ENCODE measurements around the gene NCAM1. TPM values are rescaled to one million over a fixed set of nuclear protein-coding genes. Genes with fewer than 3 reads are reported as not detected.

Gene NCAM1
- total and polyA plus RNA-seq, 2 experiments from 2014 or later = 0.76 to 1.6 TPM

DNA sequence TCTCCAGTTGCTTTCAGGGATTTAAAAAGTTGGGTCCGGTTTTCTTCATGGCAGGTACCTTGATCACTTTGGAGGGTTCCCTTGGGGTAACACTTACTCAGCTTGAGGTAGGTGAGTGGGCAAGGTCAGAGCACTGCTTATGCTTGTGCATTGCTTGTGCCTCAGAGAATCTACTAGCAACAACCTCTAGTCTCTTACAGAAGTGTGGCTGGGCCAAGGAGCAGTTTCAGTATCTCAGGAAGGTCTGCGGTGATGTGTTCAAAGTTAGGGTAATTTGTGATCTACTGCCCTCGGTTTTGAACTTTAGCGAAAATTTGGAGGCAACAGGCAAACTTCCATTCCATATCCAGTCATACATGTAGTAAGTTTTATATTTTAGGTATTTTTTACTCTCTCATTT, 62.8 kb downstream of the NCAM1 start:
- ATAC-seq (no peak), DNase-seq (ENCODE audit: low spot score) (no peak)
- H3K36me3 Mint-ChIP-seq (ENCODE audit: low read depth) = no peaks in the 10 kb centered on the region
- Histone ChIP-seq H3F3A (replicated peaks; ENCODE audit: low read depth) (no peaks in the 10 kb centered on the region), H3K27ac (ENCODE audit: low read depth) (no peak overlapping the region), H2AFZ (no peak overlapping the region), H3K27me3 (ENCODE audit: insufficient read depth) (no peaks in the 10 kb centered on the region), H4K20me1 (replicated peaks; ENCODE audit: insufficient read depth) (no peaks in the 10 kb centered on the region), H3K4me3 (no peak overlapping the region), H3K9me2 (ENCODE audit: insufficient read depth) (peaks cover 5% of the 10 kb centered on the region; the same call in 1 of the 2 replicates), H3K4me1 (ENCODE audit: insufficient read depth) (peaks cover 4% of the 10 kb centered on the region; the same call in 1 of the 2 replicates), H3K79me2 (replicated peaks; ENCODE audit: insufficient read depth) (no peaks in the 10 kb centered on the region), H3K4me2 (no peak overlapping the region), H3K36me3 (ENCODE audit: insufficient read depth) (no peaks in the 10 kb centered on the region)
- H3K4me1 Mint-ChIP-seq = peaks cover under 1% of the 10 kb centered on the region; the same call in 1 of the 3 replicates
- peaks cover 2% of the 10 kb centered on the region for H3K27me3 Mint-ChIP-seq (ENCODE audit: insufficient read depth, low read depth, poor library complexity)
- peak overlapping the region; percentile 28; the same call in 1 of the 2 replicates for H3K27ac Mint-ChIP-seq
- no peaks in the 10 kb centered on the region for H3K9me3 Mint-ChIP-seq
- no peak overlapping the region for H3K4me3 Mint-ChIP-seq
- TF ChIP-seq, protein P1, sequence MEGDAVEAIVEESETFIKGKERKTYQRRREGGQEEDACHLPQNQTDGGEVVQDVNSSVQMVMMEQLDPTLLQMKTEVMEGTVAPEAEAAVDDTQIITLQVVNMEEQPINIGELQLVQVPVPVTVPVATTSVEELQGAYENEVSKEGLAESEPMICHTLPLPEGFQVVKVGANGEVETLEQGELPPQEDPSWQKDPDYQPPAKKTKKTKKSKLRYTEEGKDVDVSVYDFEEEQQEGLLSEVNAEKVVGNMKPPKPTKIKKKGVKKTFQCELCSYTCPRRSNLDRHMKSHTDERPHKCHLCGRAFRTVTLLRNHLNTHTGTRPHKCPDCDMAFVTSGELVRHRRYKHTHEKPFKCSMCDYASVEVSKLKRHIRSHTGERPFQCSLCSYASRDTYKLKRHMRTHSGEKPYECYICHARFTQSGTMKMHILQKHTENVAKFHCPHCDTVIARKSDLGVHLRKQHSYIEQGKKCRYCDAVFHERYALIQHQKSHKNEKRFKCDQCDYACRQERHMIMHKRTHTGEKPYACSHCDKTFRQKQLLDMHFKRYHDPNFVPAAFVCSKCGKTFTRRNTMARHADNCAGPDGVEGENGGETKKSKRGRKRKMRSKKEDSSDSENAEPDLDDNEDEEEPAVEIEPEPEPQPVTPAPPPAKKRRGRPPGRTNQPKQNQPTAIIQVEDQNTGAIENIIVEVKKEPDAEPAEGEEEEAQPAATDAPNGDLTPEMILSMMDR (conservative IDR thresholded peaks at IDR 0.05; ENCODE audit: low read depth in 2 of 2) = no peak
- no peak for TF ChIP-seq NANOG (IDR thresholded peaks at IDR 0.05; ENCODE audit: borderline replicate concordance)
- no peak for TF ChIP-seq JUNB (IDR thresholded peaks at IDR 0.05; ENCODE audit: unreplicated experiment)
- TF ChIP-seq STAT1 (IDR thresholded peaks at IDR 0.05; ENCODE audit: unreplicated experiment) = no peak
- no peak for TF ChIP-seq ZNF114 (CRISPR knock-in tag; IDR thresholded peaks at IDR 0.05)
- TF ChIP-seq ZNF331 (CRISPR knock-in tag; IDR thresholded peaks at IDR 0.05; ENCODE audit: low read depth) = no peak
- TF ChIP-seq, protein P2, sequence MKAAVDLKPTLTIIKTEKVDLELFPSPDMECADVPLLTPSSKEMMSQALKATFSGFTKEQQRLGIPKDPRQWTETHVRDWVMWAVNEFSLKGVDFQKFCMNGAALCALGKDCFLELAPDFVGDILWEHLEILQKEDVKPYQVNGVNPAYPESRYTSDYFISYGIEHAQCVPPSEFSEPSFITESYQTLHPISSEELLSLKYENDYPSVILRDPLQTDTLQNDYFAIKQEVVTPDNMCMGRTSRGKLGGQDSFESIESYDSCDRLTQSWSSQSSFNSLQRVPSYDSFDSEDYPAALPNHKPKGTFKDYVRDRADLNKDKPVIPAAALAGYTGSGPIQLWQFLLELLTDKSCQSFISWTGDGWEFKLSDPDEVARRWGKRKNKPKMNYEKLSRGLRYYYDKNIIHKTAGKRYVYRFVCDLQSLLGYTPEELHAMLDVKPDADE (IDR thresholded peaks at IDR 0.05) = no peak
- TF ChIP-seq CREB1 (CRISPR knock-in tag; IDR thresholded peaks at IDR 0.05; ENCODE audit: low read depth) = no peak
- TF ChIP-seq REST (IDR thresholded peaks at IDR 0.05; ENCODE audit: unreplicated experiment) = no peak
- TF ChIP-seq, protein P3, sequence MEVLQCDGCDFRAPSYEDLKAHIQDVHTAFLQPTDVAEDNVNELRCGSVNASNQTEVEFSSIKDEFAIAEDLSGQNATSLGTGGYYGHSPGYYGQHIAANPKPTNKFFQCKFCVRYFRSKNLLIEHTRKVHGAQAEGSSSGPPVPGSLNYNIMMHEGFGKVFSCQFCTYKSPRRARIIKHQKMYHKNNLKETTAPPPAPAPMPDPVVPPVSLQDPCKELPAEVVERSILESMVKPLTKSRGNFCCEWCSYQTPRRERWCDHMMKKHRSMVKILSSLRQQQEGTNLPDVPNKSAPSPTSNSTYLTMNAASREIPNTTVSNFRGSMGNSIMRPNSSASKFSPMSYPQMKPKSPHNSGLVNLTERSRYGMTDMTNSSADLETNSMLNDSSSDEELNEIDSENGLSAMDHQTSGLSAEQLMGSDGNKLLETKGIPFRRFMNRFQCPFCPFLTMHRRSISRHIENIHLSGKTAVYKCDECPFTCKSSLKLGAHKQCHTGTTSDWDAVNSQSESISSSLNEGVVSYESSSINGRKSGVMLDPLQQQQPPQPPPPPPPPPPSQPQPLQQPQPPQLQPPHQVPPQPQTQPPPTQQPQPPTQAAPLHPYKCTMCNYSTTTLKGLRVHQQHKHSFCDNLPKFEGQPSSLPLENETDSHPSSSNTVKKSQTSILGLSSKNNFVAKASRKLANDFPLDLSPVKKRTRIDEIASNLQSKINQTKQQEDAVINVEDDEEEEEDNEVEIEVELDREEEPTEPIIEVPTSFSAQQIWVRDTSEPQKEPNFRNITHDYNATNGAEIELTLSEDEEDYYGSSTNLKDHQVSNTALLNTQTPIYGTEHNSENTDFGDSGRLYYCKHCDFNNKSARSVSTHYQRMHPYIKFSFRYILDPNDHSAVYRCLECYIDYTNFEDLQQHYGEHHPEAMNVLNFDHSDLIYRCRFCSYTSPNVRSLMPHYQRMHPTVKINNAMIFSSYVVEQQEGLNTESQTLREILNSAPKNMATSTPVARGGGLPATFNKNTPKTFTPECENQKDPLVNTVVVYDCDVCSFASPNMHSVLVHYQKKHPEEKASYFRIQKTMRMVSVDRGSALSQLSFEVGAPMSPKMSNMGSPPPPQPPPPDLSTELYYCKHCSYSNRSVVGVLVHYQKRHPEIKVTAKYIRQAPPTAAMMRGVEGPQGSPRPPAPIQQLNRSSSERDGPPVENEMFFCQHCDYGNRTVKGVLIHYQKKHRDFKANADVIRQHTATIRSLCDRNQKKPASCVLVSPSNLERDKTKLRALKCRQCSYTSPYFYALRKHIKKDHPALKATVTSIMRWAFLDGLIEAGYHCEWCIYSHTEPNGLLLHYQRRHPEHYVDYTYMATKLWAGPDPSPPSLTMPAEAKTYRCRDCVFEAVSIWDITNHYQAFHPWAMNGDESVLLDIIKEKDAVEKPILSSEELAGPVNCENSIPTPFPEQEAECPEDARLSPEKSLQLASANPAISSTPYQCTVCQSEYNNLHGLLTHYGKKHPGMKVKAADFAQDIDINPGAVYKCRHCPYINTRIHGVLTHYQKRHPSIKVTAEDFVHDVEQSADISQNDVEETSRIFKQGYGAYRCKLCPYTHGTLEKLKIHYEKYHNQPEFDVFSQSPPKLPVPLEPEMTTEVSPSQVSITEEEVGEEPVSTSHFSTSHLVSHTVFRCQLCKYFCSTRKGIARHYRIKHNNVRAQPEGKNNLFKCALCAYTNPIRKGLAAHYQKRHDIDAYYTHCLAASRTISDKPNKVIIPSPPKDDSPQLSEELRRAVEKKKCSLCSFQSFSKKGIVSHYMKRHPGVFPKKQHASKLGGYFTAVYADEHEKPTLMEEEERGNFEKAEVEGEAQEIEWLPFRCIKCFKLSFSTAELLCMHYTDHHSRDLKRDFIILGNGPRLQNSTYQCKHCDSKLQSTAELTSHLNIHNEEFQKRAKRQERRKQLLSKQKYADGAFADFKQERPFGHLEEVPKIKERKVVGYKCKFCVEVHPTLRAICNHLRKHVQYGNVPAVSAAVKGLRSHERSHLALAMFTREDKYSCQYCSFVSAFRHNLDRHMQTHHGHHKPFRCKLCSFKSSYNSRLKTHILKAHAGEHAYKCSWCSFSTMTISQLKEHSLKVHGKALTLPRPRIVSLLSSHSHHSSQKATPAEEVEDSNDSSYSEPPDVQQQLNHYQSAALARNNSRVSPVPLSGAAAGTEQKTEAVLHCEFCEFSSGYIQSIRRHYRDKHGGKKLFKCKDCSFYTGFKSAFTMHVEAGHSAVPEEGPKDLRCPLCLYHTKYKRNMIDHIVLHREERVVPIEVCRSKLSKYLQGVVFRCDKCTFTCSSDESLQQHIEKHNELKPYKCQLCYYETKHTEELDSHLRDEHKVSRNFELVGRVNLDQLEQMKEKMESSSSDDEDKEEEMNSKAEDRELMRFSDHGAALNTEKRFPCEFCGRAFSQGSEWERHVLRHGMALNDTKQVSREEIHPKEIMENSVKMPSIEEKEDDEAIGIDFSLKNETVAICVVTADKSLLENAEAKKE (CRISPR knock-in tag; IDR thresholded peaks at IDR 0.05) = no peak
- no peak for TF ChIP-seq POLR2AphosphoS5 (IDR thresholded peaks at IDR 0.05; ENCODE audit: low read depth)
- TF ChIP-seq EZH2phosphoT487 (IDR thresholded peaks at IDR 0.05; ENCODE audit: unreplicated experiment) = no peak
- TF ChIP-seq EZH2 (IDR thresholded peaks at IDR 0.05; ENCODE audit: low read depth, unreplicated experiment) = no peak
